Measurements from ENCODE around the gene SLC22A13.
"Not testable (repeated sequence)": the region's sequence is repeated elsewhere in the genome, so short reads cannot be mapped to it uniquely, and the experiment has no call there.

SLC22A13 gene

GRCh38 chr3:38306941-38307340 lies 41.3 kb downstream of the SLC22A13 start:
- no peak for DNase-seq (ENCODE audit: low read depth)

GRCh38 chr3:38307599-38307998 lies 42.0 kb downstream of the SLC22A13 start:
- DNase-seq (ENCODE audit: low read depth), result no peak

GRCh38 chr3:38308456-38308855 lies 42.8 kb downstream of the SLC22A13 start:
- DNase-seq (ENCODE audit: low read depth), result no peak

GRCh38 chr3:38311476-38311875 lies 45.9 kb downstream of the SLC22A13 start:
- DNase-seq (ENCODE audit: low read depth), result no peak

GRCh38 chr3:38311941-38312340 lies 46.3 kb downstream of the SLC22A13 start:
- DNase-seq (ENCODE audit: low read depth), result no peak

DNA sequence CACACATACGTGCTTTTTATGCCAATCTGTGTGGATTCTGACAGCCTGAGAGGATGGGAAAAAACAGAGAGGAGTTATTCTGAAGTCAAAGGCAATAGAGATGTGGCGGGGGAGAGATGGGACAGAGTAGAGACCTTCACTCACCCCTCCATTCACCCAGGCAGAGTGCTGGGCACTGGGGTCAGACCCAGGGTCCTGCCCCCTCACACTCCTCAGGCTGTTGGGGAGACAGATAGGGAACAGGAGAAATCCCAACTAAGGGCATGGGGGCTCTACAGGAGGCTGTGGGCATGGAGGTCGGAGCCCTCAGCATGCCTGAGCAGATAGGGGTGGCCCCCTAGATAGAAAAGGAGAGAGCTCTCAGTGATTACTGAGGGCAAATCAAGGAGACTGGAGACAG lies 46.7 kb downstream of the SLC22A13 start:
- DNase-seq (ENCODE audit: low read depth), result no peak

DNA sequence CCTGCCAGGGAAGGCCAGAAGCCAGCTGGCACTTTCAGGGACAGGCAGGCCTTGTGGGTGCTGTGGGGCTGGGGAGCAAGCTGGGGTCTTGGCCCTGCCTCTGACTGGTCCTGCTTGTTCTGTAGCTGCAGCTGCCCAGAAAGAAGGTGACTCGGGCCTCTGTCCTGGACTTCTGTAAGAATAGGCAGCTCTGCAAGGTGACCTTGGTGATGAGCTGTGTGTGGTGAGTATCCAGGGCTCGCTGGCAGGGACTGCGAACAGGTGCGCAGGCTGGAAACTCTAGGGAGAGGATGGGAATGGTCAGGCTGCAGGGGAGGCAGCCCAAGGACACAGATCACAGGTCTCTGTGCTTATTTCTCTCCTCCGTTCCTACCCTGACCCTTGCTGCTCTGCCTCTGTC lies 47.7 kb downstream of the SLC22A13 start:
- no peak for DNase-seq (ENCODE audit: low read depth)

DNA sequence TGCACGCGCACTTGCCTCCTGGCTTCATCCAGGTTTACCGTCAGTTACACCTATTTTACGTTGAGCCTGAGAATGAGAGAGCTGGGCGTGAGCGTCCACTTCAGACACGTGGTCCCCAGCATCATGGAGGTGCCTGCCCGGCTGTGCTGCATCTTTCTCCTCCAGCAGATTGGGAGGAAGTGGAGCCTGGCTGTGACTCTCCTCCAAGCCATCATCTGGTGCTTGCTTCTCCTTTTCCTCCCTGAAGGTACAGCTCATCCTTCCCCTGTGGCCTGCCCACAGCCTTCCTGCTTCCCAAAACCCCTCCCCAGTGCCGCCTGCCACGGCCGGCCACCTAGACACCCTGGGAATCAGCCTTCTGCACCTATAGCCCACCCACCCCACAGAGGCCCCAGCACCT lies 48.1 kb downstream of the SLC22A13 start:
- no peak for DNase-seq (ENCODE audit: low read depth)

DNA sequence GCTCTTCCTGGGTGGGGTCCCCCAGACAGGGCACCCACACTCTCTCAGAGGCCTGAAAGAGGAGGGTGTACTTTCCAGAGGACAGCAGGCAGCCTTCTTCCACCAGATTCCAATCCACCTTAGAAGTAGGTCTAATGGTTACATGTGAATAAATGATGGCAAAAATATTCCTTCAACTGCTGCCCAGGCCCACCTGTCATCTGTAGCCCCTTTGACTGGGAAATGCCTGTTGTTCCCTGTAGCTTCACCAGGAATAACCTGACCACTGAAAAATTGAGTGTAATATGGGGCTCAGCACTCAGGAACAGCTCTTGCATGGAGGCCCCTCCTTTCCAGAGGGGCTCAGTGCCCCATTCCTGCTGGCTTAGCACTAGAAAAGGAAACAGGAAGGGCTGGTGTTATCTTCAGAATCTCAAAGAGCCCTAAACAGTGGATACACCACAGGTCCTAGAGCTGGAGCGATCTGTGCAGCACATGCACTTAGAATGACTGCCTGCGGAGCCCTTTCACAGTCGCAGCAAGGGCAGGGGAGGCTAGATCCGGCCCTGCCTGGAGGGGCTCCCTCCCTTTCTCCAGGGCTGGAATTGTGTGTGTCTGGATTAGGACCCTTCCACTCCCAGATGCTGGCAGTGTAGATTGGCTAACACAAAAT lies 48.6 kb downstream of the SLC22A13 start:
- DNase-seq (ENCODE audit: low read depth), result no peak

DNA sequence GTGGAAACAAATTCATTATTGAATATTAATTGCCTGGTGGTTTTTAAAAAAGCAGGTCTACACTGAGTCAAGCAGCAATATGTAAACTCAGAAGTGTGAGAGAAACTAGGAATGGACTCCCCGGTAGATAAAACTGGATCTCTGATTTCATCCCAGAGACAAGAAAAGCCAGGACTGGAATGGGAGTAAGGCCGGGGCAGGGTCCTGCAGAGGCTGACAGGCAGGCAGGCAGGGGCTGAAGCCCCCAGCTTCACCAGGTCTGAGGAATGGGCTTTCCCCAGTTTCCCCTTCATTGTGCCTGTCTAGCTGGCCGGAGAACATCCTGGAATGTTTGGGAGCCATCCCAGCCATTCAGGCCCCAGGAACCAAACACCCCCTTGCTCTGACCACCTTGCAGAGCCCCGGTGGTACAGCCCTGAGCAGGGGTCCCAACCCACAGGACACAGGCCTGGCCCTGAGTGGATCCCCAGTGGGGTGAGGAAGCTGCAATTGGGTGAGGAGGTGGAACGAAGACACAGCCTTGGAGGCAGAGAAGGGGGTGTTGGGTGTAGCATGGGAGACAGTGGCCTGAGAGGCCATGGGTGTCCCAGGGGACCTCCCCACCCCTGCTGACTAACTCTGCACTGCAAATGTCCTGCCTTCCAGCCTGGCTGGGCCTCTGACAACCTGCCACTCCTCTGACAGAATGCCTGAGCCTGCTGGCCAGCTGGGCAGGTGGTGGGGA lies 49.3 kb downstream of the SLC22A13 start:
- no peak for DNase-seq (ENCODE audit: low read depth)

DNA sequence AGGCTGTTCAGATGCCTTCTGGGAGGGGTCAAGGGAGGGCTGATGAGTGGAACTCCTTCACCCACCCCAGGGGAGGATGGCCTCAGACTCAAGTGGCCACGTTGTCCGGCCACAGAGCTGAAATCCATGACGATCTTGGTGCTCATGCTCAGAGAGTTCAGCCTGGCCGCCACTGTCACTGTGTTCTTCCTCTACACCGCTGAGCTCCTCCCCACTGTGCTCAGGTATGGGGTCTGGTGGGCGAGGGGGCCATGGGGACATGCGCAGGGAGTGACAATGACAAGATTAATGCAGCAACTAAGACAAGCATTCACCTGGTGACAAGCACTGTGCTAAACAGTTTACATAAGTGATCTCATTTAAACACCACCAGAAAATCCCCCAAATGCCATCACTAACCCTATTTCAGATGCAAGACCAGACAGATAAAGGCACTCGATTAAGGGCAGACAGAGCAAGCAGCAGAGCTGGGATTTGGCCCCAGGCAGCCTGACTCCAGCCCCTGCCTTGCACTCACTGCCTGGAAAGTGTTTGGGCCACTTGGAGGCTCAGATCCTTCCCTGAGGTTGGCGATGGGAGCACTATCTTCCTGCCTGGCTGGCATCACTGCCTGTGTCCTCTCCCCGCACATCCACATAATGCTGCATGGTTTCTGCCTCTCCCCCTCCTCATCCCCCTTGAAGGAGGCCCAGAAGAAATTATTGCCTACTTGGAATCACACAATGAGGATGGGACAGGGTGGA lies 50.0 kb downstream of the SLC22A13 start:
- DNase-seq (ENCODE audit: low read depth), result no peak

DNA sequence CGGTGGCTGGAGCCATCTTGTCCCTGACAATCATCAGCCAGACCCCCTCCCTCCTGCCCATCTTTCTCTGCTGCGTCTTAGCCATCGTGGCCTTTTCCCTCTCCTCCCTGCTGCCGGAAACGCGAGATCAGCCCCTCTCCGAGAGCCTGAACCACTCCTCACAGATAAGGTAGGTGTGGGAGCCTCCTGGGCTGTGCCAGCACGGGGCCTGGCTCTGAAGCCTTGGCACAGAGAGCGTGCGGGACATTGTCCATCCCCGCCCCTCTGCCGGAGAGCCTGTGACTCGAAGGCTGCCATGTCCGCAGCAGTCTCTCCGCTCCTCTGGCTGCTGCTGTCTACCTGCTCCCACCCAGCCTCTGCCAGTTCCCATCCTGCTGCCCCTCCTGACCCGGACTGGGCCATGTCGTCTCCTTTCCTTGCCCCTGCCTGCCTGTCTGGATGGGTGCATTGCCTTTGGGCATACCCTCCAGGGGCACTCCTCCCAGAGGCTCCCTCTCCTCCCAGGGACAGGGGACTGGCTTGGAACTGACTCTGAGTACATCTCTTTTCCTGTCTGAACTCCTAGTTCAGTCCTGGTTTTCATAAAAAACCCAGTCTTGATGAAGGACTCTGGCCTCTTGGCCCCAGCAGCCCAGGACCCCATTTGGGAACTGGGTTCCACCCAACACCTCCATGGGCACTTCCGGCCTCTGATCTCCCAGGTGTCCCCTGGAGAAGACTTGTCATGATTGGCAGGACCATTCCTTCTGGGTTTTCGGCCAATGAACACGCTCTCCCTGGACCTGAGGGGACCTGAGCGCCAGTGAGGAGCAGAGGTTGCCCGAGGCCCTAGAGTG lies 51.0 kb downstream of the SLC22A13 start:
- no peak for DNase-seq (ENCODE audit: low read depth)

DNA sequence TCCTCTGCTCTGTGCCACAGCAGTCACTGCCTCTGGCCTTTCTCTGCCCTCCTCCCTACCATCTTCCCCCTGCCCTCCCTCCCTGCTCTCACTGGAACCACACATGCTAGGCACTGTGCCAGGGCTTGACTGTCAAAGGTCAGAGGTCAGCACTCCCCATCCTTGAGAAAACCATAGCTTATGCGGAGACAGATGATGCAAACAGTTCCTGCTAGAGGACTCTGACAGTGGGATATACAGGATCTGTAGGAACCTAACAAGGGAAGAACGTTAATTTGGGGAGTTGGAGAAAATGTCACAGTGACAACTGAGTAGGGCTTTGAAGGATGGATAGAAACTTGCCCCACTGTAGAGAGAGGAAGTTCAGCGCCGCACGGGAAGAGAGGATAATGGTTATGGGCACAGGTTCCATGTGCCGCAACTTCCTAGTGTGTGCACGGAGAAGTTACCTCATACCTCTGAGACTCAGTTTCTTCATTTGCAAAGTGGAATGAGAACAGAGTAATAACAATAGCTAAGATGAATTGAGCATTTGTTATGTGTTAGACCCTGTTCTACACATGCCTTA lies 51.7 kb downstream of the SLC22A13 start:
- DNase-seq (ENCODE audit: low read depth), result peak; percentile 13

- DNase-seq (ENCODE audit: low read depth), result no peak
Measured at GRCh38 chr3:38318766-38319671, 53.4 kb downstream of the SLC22A13 start.

GRCh38 chr3:38320638-38321037 lies 55.0 kb downstream of the SLC22A13 start:
- not testable (repeated sequence) for DNase-seq (ENCODE audit: low read depth)

- no peak for DNase-seq (ENCODE audit: low read depth)
Measured at GRCh38 chr3:38323060-38323459, 57.4 kb downstream of the SLC22A13 start.

DNA sequence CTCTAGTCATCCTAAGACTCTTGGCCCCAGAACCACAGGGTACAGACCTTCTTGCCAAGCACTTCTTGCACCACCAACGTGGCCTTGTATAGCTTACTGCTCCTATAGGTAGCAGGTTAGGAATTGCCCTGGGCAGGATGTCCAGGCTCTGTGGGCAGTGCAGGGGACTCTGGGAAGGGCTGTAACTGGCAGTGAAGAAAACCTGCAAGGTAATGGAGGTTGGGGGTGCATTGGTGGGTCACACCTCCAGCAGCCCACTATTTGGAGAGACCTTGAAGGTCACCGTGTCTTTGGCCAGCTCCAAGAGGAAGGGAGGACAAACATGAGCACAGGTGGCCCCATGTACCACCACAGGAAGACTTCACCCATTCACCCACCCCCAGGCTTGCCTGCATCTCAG lies 59.6 kb downstream of the SLC22A13 start:
- no peak for DNase-seq (ENCODE audit: low read depth)

- peak; percentile 18 for DNase-seq (ENCODE audit: low read depth)
Measured at GRCh38 chr3:38327335-38328009, 61.9 kb downstream of the SLC22A13 start.
